HG03175 (cell line): Measurements from ENCODE around the gene IKBKE.
A peak's percentile ranks its signal among the peaks of the same experiment; 100 is the strongest.

Experiments
- ATAC-seq: cut with Tn5 transposase; IDR thresholded peaks from one replicate; pipeline ENCODE4 v1.9.1; 2021; ENCODE audit warnings: mild to moderate bottlenecking, moderate library complexity; ENCODE audit not compliant: unreplicated experiment

Gene IKBKE

DNA sequence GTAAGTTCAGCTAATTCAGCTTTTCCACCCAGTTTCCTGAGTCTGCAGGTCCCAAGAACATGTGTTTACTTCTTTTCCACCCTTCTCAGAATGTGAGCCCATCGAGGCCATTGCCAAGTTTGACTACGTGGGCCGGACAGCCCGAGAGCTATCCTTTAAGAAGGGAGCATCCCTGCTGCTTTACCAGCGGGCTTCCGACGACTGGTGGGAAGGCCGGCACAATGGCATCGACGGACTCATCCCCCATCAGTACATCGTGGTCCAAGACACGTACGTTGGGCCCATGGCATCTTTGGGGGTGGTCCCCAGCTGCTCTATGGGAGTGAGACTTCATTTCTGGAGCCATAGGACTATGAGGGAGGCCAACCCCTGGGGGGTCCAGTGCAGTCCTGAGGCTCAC is 17.2 kb upstream of the IKBKE start:
- ATAC-seq, result no peak

DNA sequence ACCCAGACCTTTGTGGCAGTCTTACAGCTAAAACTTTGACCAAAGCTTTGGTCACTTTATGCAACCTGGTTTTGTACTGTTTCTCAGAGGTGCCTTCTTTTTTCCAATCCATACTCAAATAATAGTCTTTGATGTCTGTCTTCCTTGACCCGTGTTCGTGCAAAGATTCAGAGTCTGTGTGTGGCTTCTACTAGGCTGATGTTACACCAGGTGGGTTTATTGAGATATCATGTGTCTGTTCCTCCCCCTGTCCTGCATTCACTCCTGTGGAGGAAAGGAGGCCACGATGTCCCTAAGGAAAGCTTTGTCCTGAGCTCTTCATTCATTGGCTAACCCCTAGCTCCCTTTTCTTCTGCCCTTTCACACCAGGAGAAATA is 15.0 kb upstream of the IKBKE start:
- no peak for ATAC-seq

DNA sequence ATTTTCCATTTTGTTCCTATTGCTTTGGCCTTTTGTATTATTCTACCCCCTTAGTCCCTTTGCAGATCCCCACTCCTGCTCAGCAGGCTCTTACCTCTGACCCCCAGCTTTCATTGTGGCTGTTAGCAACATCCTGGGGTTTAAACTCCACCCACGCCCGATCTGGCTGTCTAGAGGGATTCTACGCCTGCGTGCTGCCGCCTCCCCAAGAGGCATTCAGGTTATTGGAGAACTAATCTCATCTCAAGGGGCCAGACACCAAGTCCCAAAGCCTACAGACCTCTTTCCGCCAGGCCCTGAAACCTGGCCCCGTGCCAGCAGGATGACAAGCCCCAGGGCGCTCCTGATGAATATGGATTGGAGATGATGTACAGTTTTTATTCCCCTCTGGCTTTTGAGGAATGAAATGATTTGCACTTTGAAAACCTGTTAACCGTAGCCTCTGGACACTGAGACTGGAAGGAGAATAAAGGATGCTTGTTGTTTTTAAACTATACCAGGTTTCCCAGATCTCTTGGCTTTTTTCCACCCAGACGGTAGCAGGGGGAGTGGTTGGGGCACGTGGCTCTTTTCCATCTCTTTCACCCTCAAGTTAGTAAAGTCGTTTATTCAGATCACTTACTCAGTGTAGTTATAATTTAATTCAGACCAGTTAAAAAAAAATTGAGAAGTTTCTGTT is 14.5 kb upstream of the IKBKE start:
- no peak for ATAC-seq

DNA sequence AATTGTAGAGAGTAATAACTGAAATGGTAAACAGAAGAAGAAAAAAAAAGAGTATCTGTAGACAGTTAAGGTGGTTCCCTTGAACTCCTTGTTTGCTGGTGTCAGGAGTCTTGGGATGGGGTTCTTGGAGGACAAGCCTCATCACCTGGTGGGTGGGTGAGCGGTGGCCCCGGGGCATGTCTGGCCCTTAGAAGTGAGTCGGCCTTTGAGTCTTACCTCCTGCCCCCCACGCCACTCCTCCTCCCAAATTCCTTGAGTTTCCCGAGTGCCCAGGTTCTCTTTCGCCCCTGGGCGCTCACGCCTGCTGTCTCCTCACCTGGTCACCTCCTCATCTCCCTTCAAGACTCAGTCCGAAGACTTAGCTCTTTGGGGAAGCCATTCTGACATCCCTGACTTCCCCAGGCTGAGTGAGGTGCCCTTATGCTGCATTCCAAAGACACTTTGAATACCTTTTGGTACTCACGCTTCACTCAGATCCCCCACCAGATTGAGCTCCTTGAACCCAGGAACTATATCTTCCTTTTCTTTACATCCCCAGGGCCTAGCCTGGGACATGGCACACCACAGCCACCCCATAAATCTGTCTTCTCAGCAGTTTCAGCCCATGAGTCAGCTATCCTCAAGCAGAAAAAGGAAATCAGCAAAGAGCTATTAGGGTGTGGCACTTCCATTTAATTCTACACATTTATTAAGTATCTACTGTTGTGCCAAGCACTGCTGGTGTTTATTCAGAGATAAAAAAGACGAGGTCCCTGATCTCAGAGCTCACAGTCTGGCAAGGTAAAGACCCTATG is 13.5 kb upstream of the IKBKE start:
- no peak for ATAC-seq

DNA sequence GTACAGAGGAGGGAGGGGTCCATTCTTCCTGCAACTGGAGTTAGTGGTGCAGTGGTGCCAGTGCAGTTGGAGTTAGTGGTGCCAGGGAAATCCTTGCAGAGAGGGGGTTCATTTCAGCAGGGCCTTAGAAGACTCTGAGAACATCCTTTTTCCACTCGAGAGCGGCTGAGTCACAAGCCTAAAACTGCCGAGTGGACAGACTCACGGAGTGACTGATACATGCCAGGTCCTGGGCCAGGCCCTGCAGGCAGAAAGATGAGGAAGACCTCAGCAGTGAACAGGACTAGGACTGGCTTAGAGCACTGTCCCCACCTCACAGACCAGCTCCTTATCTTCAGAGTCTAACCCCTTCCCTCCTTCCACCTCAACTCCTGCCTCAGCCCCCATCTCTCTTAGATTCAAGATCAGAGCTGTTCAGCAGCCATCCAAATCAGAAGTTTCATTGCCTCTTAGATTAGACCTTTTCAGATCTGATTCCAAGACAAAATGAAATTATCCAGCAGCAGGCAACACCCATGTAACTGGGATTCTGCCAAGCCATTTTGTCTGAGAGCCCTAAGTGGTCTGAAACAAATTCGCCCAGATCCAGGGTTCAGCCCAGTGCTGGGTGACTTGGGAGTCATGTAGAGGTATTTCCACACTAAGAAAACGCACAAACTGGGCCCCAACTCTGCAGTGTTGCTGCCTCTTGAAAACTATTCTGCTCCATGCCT is 12.7 kb upstream of the IKBKE start:
- ATAC-seq, result no peak

DNA sequence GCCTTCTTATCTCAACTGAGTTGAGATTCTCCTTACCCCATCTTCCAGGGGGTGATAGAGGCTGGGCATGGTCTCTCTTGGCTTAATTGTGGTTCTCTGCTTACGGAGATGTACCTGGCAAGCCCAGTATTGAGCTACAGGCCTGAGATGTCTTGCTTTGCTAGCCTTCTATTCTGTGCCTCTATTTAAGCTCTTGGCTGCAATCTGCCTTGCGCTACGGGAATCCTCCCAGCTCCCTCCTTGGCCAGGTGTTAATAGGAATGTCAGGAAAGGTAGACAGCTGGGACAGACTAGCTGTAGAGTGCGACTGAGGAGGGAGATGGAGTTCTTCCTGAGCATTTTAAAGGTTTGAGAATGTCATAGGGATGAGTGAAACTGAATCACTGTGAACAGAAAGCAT is 10.6 kb upstream of the IKBKE start:
- no peak for ATAC-seq

DNA sequence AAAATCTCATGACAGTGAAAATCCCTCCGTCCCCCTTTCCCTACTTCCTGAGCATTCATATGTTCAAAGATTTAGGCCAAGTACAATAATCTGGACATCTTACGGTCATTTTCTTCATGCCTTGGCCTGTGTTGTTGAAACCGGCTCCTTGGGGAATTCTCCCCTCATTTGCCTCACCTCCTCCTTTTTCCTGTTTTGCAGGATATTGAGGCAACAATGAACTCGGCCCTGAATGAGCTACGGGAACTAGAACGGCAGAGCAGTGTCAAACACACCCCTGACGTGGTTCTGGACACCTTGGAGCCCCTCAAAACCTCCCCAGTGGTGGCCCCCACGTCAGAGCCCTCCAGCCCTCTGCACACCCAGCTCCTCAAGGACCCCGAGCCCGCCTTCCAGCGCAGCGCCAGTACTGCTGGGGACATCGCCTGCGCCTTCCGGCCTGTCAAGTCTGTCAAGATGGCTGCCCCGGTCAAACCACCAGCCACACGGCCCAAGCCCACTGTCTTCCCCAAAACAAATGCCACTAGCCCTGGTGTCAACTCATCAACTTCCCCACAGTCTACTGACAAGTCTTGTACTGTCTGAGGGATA is 9.3 kb upstream of the IKBKE start:
- no peak for ATAC-seq

DNA sequence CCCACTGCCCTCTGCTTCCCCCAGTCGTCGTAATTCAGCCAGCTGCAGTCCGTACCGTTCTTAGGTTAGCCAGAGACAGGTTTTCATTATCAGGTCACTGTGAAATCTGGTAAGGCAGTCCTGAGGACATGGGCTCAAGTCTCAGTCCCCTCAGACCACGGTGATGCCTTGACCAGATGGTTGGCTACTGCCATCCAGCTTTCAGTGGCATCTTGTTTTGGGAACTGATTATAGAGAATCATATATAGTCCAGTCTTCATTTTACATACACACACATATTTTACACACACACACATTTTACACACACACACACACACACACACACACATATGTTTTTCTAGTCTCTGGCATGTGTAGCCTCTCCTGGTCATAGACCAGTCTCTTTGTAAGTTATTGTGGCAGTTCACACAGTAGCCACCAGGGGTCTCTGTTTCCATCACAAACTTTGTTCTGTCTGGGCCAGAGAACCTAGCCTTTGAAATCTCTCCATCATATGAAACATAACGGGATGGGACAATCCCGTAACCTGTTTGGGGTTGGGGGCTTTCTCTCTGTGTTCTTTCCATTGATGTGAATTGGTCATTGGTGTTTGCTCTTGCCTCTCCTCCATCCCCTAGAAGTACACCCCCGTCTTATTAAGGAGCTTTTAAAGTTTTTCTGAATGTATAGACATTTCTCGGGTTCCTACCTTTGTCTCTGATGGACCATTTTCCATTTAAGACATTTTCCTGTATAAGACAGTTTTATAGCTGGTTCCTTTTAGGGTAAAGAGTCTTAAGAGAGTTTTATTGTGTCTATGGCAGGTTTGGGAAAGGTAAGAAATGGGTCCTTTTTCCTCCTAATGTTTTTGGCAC is 8.4 kb upstream of the IKBKE start:
- peak; percentile 44 for ATAC-seq

DNA sequence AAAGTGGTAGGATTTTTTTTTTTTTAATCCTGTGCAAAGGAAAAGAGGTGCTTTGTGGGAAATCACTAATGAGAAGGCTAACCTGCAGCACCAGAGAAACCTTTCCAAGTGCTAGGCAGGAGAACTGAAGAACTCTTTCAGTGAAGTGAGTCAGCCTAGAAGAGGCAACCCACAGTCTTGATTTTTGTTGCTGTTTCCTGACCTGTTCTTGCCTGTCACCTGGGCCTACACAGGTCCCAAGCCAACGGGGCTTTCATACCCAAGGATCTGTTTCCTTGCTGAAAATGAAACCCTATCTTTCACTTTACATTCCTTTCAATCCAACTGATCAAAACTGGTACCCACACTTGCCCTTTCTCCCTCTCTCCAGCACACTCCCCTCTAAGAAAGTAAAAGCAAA is 7.1 kb upstream of the IKBKE start:
- ATAC-seq, result no peak

DNA sequence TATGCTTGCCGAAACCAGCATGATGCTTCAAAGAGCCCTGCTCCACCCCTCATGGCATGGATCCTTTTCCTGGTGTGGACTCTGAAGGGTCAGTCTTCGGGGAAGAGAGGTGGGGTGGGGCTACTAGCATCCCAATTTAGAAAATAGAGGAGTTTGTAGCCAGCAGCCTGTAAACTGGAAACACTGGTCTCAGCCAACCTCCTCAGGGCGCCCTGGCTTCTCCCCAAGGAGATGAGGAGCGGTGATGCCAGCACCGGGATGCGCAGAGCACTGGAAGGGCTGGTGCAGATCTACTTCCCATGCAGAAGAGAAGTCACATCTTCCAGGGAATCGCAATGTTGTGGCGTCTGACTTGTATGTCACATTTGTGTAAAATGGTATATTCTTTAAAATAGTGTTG is 6.4 kb upstream of the IKBKE start:
- no peak for ATAC-seq

DNA sequence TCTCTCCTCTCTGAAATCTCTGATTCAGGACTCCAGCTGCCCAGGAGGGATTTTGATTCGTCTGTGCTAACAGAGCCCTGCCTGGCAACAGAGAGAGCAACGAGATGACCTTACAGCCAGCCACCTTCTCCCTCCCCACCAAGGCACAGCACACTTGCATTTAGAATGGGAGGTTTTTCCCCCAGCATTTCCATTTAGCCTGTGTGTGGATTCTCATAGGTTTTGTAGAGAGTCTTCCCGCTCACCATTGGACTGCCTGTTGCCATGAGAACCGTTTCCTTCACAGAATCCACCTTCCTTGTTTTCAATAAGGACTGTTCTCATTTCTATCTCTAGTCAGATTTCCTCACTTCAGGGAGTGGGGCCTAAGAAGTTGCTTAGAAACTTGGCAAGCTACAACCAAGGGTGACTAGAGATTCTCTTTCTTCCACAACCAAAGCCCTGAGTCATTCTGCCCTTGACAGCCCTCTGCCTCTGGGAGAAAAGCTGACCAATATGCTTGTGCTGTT is 5.8 kb upstream of the IKBKE start:
- ATAC-seq, result no peak

DNA sequence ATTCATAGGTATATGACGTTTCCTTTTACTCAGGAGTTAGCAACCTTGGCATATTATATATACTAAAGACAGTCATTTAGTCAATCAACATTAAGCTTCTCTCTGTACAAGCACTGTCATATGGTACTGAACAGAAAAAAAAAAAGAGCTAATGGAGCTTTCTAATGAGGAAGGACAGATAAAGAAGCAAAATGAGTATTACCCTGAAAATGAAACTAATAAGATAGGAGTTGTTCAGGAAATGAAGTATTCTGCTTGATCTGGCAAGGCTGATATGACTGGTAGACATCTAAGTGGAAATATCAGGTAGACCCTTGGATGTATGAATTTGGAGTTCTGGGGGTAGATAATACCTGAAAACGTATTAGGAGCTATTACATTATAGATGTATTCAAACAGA is 4.3 kb upstream of the IKBKE start:
- peak; percentile 35 for ATAC-seq

DNA sequence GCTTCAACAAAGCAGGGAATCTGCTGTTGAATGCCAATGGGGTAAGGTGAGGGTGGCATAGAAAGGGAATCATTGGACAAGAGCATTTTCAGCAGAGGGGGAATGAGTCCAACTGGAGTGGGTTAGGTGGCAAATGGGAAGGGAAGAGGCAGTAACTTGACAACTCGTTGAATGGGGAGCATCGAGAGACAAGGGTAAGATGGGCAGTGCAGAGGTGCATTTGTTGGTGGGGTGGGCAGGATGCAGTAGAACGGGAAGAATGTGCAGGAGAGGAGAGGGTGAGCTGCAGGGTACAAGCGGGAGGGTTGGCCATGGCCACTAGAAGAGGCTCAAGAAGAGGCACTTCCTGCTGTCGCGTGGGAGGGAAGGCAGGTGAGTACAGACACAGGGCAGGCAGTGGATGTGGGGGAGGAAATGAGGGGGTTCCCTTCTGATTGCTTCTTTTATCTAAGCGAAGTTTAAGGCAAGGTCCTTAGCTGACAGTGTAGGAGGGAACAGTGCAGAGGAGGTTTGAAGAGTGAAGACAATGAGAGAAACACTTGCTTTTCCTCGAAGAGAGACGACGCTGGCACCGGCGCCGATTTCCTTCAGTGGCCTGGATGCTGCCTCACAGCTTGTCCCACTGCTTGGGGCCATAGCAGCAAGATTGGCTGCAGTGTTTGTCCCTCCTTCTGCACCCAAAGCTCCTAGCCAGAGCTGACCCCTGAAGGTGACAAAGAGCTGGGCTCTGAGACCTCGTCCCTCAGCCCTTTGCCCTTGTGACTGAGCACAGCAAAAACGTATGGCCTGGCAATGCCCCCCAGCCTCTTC is 3.2 kb upstream of the IKBKE start:
- ATAC-seq, result no peak

DNA sequence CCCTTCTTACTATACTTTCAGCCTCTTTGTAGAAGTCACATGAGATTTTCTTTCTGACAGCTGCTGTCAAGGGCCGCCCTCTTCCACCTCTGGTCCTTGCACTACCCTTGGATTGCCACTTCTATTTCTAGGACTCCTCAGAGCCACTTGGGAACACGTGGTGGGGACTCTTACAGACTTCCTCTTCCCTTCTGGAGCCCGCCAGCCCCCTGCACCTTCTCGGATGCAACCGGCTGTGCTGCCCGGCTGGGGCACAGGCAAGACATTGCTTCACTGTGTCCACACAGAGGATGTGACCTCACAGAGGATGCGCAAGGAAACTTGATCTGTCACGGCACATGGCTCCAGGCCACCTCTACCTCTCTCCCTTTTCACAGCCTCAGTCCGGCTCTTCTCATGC is 2.4 kb upstream of the IKBKE start:
- ATAC-seq, result no peak

DNA sequence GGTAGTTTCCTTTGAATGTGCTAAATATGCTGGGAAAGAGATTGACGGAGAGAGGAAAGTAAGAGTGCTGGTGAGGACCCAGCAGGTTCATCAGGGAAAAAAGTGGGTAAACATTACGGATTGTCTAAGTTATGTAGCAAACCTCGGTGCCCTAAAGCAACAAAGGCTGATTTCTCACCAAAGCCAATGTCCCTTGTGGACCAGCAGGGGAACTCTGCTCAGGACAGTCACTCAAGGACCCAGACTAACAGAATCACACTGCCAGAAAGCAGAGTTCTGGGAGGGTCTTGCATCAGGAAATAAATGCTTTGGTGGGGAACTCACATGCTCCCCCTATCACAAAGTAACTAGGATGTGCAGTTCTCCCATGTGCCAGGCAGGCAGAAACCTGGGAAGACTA is 1.7 kb upstream of the IKBKE start:
- ATAC-seq, result no peak

DNA sequence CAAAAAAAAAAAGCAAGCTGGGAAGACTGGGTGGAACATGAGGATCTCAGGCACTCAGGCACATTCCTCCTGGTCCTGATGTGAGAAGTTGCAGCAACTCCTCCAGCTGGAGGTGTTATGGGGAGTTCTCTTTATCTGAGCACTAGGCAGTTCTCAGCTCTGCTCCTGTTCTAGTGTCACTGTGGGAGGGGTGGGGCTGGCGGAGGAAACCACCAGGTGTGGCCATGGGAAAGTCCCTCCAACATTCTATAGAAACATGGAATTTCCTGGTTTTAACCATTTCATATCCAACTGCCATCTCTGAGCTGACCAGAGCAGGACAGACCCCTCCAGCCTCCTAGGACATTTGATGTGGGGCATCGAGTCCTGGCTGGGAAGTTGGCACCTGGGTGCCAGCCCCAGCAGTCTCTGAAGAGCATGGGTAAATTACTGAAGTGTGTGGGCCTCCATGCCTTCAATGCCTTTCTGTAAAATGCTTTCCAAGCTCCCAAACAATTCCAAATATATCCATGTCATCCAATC is 804 bp upstream of the IKBKE start:
- no peak for ATAC-seq

DNA sequence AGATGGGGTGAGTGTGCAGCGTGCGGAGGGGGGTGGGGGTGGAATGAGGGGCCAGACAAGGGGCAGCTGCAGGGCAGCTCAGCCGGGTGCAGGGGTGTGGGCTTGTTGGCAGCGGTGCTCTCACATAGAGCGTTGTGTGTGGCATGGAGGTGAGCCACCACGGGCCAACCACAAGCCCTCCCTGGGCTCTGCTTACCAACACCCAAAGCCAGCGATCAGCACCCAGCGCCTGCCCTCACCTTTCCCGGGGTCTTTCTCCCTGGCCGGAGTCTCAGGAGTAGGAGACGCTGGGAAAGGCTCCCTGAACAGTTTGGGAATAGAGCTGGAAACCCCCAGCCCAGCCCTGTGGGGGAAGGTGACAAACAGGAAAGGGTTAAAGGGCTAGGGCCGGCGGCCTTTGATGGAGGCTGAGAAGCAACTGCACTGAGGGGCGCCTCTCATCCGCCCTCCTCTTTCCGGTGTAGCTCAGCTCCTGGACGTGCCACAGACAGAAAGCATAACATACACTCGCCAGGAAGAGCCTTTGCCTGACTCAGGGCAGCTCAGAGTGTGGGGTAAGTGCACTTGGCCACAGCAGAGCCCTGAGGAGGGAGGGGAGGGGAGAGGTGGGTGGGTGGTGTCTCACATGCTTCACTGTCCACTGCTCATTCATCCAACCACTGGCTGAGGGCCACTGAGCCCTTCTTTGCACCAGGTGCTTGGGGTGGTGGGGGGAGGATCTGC is 577 bp downstream of the IKBKE start:
- peak; percentile 8 for ATAC-seq

DNA sequence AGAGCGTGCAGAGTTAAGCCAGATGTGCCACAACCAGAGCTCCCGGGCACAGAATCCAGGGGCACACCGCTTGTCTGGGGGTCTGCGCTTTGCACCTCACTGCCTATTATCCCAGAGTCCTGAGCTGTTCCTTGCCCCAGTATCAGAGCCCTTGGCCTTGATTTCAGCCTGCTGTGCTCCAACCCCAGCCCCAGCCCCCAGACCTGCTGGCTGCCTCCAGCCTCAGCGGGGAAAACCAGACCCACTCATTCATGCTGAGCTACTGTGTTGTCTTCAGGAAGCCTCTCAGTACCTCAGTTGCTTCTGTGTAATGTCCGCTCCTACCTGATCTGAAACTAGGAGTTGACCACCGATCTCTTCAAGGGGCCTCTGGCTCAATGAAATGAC is 1.1 kb downstream of the IKBKE start:
- ATAC-seq, result no peak

DNA sequence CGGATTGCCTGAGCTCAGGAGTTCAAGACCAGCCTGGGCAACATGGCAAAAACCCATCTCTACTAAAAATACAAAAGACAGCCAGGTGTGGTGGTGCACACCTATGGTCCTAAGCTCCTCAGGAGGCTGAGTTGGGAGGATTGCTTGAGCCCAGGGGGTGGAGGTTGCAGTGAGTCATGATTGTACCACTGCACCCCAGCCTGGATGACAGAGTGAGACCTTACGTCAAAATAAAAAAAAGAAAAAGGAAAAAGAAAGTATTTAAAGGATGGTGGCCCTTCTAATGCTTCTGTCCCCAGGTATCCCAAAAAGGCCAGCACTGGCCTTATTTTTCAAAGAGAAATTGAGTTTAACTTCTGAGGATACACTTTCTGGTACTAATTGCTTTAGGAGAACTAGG is 1.7 kb downstream of the IKBKE start:
- ATAC-seq, result no peak
